ENCODE results near the gene IWS1. TPM values are rescaled to one million over a fixed set of nuclear protein-coding genes. Genes with fewer than 3 reads are reported as not detected.

The IWS1 gene
- total RNA-seq, 1 experiment from 2014 or later = 46.6 TPM

GRCh38 chr2:127485694-127486071 is 40.6 kb downstream of the IWS1 start:
- Histone ChIP-seq H3K9me2 (ENCODE audit: insufficient read depth) (no peaks in the 10 kb centered on the region), H3K4me2 (ENCODE audit: low read length) (no peak overlapping the region), H3K27me3 (ENCODE audit: insufficient read depth, low read length) (no peaks in the 10 kb centered on the region), H2AFZ (ENCODE audit: low read depth, low read length, poor library complexity, severe bottlenecking) (no peak overlapping the region), H3K4me3 (replicated peaks in 1 of 2; ENCODE audit: low read depth in 1 of 2, low read length in 2 of 2) (no peak overlapping the region), H4K20me1 (ENCODE audit: insufficient read depth) (no peaks in the 10 kb centered on the region), H3K27ac (ENCODE audit: low read depth, low read length) (no peak overlapping the region), H3K36me3 (ENCODE audit: control insufficient read depth in 1 of 2, insufficient read depth in 2 of 2, low read length in 2 of 2) (peaks cover 51 to 52% of the 10 kb centered on the region in 2 experiments; a peak in 3 of 4 replicates), H3K9ac (ENCODE audit: low read length) (no peak overlapping the region), H3K79me2 (ENCODE audit: insufficient read depth, low read length) (peaks cover 9% of the 10 kb centered on the region; the same call in 1 of the 2 replicates), H3K9me3 (ENCODE audit: control insufficient read depth in 1 of 2, insufficient read depth in 1 of 2, low read depth in 1 of 2, low read length in 2 of 2) (no peaks in the 10 kb centered on the region), H3K4me1 (ENCODE audit: control insufficient read depth in 1 of 2, insufficient read depth in 2 of 2, low read length in 2 of 2) (no peaks in the 10 kb centered on the region)
- ChIA-PET RAD21 (ENCODE audit: low non-redundant PET in 1 of 2, low total read pairs in 2 of 2, uncharacterized antibody in 2 of 2, unreplicated experiment in 2 of 2) (no interaction called here), POLR2A (no interaction called here), CTCF (no interaction called here)
- TSS peak; percentile 16 for BruUV-seq (replicated peaks)
- intact Hi-C loops (cut with micrococcal nuclease) = no loop called here
- ATAC-seq (no peak), DNase-seq (ENCODE audit: low read depth, low spot score) (no peak)
- TF ChIP-seq, protein P1, sequence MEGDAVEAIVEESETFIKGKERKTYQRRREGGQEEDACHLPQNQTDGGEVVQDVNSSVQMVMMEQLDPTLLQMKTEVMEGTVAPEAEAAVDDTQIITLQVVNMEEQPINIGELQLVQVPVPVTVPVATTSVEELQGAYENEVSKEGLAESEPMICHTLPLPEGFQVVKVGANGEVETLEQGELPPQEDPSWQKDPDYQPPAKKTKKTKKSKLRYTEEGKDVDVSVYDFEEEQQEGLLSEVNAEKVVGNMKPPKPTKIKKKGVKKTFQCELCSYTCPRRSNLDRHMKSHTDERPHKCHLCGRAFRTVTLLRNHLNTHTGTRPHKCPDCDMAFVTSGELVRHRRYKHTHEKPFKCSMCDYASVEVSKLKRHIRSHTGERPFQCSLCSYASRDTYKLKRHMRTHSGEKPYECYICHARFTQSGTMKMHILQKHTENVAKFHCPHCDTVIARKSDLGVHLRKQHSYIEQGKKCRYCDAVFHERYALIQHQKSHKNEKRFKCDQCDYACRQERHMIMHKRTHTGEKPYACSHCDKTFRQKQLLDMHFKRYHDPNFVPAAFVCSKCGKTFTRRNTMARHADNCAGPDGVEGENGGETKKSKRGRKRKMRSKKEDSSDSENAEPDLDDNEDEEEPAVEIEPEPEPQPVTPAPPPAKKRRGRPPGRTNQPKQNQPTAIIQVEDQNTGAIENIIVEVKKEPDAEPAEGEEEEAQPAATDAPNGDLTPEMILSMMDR (IDR thresholded peaks at IDR 0.05 in 2 of 3, conservative IDR thresholded peaks at IDR 0.05 in 1 of 3; ENCODE audit: borderline replicate concordance in 1 of 3, insufficient read depth in 1 of 3, low read depth in 2 of 3, low read length in 2 of 3) = no peak
- TF ChIP-seq, protein P2, sequence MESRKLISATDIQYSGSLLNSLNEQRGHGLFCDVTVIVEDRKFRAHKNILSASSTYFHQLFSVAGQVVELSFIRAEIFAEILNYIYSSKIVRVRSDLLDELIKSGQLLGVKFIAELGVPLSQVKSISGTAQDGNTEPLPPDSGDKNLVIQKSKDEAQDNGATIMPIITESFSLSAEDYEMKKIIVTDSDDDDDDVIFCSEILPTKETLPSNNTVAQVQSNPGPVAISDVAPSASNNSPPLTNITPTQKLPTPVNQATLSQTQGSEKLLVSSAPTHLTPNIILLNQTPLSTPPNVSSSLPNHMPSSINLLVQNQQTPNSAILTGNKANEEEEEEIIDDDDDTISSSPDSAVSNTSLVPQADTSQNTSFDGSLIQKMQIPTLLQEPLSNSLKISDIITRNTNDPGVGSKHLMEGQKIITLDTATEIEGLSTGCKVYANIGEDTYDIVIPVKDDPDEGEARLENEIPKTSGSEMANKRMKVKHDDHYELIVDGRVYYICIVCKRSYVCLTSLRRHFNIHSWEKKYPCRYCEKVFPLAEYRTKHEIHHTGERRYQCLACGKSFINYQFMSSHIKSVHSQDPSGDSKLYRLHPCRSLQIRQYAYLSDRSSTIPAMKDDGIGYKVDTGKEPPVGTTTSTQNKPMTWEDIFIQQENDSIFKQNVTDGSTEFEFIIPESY (IDR thresholded peaks at IDR 0.05; ENCODE audit: extremely low read depth, insufficient replicate concordance, low read length) = no peak
- no peak for TF ChIP-seq EGR1 (IDR thresholded peaks at IDR 0.05; ENCODE audit: low read depth)
- no peak for TF ChIP-seq ZNF274 (IDR thresholded peaks at IDR 0.05; ENCODE audit: low read depth, low read length)
- no peak for TF ChIP-seq EZH2 (IDR thresholded peaks at IDR 0.05)
- no peak for TF ChIP-seq ZFX (IDR thresholded peaks at IDR 0.05)
- TF ChIP-seq CEBPB (IDR thresholded peaks at IDR 0.05; ENCODE audit: low read depth) = no peak
- TF ChIP-seq ELF1 (IDR thresholded peaks at IDR 0.05; ENCODE audit: borderline replicate concordance, low read depth) = no peak
- TF ChIP-seq, protein P3, sequence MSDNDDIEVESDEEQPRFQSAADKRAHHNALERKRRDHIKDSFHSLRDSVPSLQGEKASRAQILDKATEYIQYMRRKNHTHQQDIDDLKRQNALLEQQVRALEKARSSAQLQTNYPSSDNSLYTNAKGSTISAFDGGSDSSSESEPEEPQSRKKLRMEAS (IDR thresholded peaks at IDR 0.05) = no peak
- no peak for TF ChIP-seq JUND (IDR thresholded peaks at IDR 0.05)
- TF ChIP-seq SIN3A (IDR thresholded peaks at IDR 0.05; ENCODE audit: low read depth) = no peak
- no peak for TF ChIP-seq RAD21 (IDR thresholded peaks at IDR 0.05; ENCODE audit: low read depth)
- TF ChIP-seq POLR2A (IDR thresholded peaks at IDR 0.05; ENCODE audit: borderline replicate concordance, extremely low read depth, insufficient read depth, insufficient read length) = no peak

Measured in HCT116 (cell line).